Stimulated activated CD4-positive, alpha-beta T cell treated with anti-CD3 and anti-CD28 coated beads, TNF-alpha, amount 100 ng/mL, for 4 hours (primary cell): Measurements from ENCODE around the gene CLDN18.

Experiments used
- DNase-seq, 3 experiments: peaks; one replicate each; pipeline ENCODE4 v3.0.0-alpha.2; 2020; ENCODE audit warnings: low read depth in 3 of 3

The CLDN18 gene

GRCh38 chr3:138062626-138063025 is 52.7 kb downstream of the CLDN18 start:
- DNase-seq = no peak

GRCh38 chr3:138063416-138063815 is 53.5 kb downstream of the CLDN18 start:
- DNase-seq = no peak

GRCh38 chr3:138065949-138066348 is 56.0 kb downstream of the CLDN18 start:
- DNase-seq = no peak

GRCh38 chr3:138066383-138066782 is 56.4 kb downstream of the CLDN18 start:
- DNase-seq = no peak

GRCh38 chr3:138066972-138067371 is 57.0 kb downstream of the CLDN18 start:
- no peak for DNase-seq

- DNase-seq = no peak
Measured at GRCh38 chr3:138068046-138068445, 58.1 kb downstream of the CLDN18 start.

GRCh38 chr3:138068579-138069174 is 58.7 kb downstream of the CLDN18 start:
- DNase-seq = peak; percentile 47 to 65 (median 57)

- no peak for DNase-seq
Measured at GRCh38 chr3:138070006-138070405, 60.0 kb downstream of the CLDN18 start.

GRCh38 chr3:138072796-138073195 is 62.8 kb downstream of the CLDN18 start:
- no peak for DNase-seq

GRCh38 chr3:138078096-138078495 is 68.1 kb downstream of the CLDN18 start:
- DNase-seq = no peak

GRCh38 chr3:138078901-138079344 is 69.0 kb downstream of the CLDN18 start:
- no peak for DNase-seq

- no peak for DNase-seq
Measured at GRCh38 chr3:138079901-138080300, 69.9 kb downstream of the CLDN18 start.

GRCh38 chr3:138081371-138082084 is 71.6 kb downstream of the CLDN18 start:
- DNase-seq = no peak

- no peak for DNase-seq
Measured at GRCh38 chr3:138082085-138082991, 72.4 kb downstream of the CLDN18 start.

GRCh38 chr3:138082992-138083386 is 73.0 kb downstream of the CLDN18 start:
- DNase-seq = no peak
